Prostate gland (tissue), 2 donors: Measurements from ENCODE around the gene CYYR1.

Source experiments
- CTCF ChIP-seq, 4 experiments: fragments of 200-600 bp in 2 of 4; fragments of 450-650 bp in 2 of 4; sonication (generic) in 2 of 4; IDR thresholded peaks; 1 replicate in 3 of 4; 2 replicates in 1 of 4; pipeline ENCODE4 v1.5.1; 2016 to 2019; ENCODE audit warnings: antibody characterized with exemption in 4 of 4, mild to moderate bottlenecking in 2 of 4, moderate library complexity in 2 of 4
- POLR2AphosphoS5 ChIP-seq: sonication (generic); formaldehyde crosslinking; IDR thresholded peaks from one replicate; pipeline ENCODE4 v1.6.1; 2017; ENCODE audit warnings: antibody characterized with exemption

- TF ChIP-seq POLR2AphosphoS5: no peak
- TF ChIP-seq CTCF (IDR thresholded peaks at IDR 0.05): no peak
Observed at GRCh38 chr21:26505211-26505610, 67.9 kb downstream of the CYYR1 start.
